ENCODE measurements around the gene PLD2. TPM values are rescaled to one million over a fixed set of nuclear protein-coding genes. Genes with fewer than 3 reads are reported as not detected.

The PLD2 gene, protein sequence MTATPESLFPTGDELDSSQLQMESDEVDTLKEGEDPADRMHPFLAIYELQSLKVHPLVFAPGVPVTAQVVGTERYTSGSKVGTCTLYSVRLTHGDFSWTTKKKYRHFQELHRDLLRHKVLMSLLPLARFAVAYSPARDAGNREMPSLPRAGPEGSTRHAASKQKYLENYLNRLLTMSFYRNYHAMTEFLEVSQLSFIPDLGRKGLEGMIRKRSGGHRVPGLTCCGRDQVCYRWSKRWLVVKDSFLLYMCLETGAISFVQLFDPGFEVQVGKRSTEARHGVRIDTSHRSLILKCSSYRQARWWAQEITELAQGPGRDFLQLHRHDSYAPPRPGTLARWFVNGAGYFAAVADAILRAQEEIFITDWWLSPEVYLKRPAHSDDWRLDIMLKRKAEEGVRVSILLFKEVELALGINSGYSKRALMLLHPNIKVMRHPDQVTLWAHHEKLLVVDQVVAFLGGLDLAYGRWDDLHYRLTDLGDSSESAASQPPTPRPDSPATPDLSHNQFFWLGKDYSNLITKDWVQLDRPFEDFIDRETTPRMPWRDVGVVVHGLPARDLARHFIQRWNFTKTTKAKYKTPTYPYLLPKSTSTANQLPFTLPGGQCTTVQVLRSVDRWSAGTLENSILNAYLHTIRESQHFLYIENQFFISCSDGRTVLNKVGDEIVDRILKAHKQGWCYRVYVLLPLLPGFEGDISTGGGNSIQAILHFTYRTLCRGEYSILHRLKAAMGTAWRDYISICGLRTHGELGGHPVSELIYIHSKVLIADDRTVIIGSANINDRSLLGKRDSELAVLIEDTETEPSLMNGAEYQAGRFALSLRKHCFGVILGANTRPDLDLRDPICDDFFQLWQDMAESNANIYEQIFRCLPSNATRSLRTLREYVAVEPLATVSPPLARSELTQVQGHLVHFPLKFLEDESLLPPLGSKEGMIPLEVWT
- 77.3 to 83.6 TPM (median 82.5 TPM) in 3 replicates for total RNA-seq

DNA sequence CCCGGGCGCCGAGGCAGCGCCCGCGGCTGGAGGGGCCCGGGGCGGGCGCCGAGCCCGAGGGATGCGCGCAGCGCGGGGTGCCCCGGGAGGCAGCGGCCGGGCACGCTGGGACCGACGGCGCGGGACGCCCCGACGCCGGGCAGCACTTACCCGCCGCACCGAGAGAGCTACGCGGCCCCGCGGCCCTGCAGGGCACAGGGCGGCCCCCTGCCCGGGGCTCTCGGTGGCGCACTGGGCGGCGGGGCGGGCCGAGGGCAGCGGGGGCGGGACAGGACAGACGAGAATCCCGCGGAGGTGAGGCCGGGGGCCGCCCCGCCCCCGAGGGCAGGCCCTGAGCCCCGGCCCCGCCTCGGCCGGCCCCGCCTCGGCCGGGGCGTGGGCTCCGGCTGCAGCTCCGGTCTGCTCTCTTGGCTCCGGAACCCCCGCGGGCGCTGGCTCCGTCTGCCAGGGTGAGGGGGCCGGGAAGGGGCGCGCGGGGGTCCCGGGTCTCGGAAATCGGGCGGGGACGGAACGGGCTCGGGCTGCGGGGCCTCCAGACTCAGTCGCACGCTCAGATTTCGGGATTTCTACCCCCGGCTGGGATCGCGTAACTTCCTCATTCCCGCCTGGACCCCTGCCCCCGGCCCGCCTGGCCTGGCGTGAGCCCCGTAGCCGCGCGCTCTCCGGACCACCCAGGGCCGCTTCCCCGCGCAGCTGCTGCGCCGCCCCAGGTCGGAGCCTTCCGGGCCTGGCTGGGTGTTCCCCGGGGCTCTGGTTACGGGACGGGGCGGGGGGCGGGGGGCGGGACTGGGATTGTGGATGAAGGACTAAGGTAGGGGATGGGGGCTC is at the start of gene PLD2:
Gene PLD2 (plus strand): TSS at position 376 of the 828 bp plus-strand sequence. CDS start 621 bp downstream, outside the sequence.
- Mint-ChIP-seq H3K27ac (peak within 1 kb of the TSS; percentile 75), H3K27me3 (ENCODE audit: low read depth) (no peaks in the 10 kb centered on the region), H3K36me3 (peaks cover 17% of the 10 kb centered on the region), H3K4me3 (peak within 1 kb of the TSS; percentile 91), H3K9me3 (no peaks in the 10 kb centered on the region), H3K4me1 (peaks cover 19% of the 10 kb centered on the region)
- peak; percentile 66 to 76 for DNase-seq (ENCODE audit: low spot score in 2 of 2, unreplicated experiment in 2 of 2)
- TF ChIP-seq, protein P1, sequence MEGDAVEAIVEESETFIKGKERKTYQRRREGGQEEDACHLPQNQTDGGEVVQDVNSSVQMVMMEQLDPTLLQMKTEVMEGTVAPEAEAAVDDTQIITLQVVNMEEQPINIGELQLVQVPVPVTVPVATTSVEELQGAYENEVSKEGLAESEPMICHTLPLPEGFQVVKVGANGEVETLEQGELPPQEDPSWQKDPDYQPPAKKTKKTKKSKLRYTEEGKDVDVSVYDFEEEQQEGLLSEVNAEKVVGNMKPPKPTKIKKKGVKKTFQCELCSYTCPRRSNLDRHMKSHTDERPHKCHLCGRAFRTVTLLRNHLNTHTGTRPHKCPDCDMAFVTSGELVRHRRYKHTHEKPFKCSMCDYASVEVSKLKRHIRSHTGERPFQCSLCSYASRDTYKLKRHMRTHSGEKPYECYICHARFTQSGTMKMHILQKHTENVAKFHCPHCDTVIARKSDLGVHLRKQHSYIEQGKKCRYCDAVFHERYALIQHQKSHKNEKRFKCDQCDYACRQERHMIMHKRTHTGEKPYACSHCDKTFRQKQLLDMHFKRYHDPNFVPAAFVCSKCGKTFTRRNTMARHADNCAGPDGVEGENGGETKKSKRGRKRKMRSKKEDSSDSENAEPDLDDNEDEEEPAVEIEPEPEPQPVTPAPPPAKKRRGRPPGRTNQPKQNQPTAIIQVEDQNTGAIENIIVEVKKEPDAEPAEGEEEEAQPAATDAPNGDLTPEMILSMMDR (IDR thresholded peaks at IDR 0.05; ENCODE audit: unreplicated experiment): no peak

DNA sequence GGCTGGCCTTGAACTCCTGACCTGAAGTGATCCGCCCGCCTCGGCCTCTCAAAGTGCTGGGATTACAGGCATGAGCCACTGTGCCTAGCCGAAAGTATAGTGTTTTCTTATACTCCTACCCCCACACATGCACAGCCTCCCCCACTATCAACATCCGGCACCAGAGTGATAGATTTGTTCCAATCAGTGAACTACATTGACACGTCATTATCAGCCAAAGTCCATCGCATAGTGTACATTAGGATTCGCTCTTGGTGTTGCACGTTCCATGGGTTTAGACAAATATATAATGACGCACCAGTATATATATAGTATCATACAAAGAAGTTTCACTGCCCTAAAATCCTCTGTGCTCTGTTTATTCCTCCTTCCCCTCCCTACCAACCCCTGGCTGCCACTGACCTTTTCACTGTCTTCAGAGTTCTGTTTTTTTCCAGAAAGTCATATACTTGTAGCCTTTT is 47.1 kb upstream of the PLD2 start:
- Mint-ChIP-seq H3K27ac (no peak overlapping the region), H3K27me3 (ENCODE audit: low read depth) (peaks cover 34% of the 10 kb centered on the region), H3K4me1 (no peaks in the 10 kb centered on the region), H3K36me3 (no peaks in the 10 kb centered on the region), H3K9me3 (no peaks in the 10 kb centered on the region), H3K4me3 (no peak overlapping the region)
- no peak for DNase-seq (ENCODE audit: low spot score in 2 of 2, unreplicated experiment in 2 of 2)
- TF ChIP-seq, protein P1 (IDR thresholded peaks at IDR 0.05; ENCODE audit: unreplicated experiment): no peak

DNA sequence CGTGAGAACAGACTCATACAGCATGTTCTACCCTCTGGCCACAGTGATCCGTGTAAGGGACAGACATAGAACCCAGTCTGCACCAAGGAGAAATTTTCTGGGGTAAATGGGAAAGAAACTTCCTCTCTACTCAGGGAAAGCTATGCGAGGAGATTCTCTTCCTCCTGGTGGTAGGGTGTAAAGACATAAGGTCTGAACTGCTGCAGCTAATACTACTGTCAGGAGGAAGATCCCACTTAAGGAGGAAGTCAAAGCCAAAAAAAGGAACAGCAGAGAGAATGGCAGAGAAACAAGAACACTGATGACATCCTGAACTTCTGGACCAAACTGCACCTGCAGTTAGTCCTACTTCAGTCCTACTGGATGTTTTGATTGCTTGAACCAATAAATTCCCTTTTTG is 42.4 kb upstream of the PLD2 start:
- no peaks in the 10 kb centered on the region for H3K4me1 Mint-ChIP-seq
- H3K36me3 Mint-ChIP-seq: no peaks in the 10 kb centered on the region
- no peak overlapping the region for H3K27ac Mint-ChIP-seq
- no peaks in the 10 kb centered on the region for H3K9me3 Mint-ChIP-seq
- TF ChIP-seq, protein P1 (IDR thresholded peaks at IDR 0.05; ENCODE audit: unreplicated experiment): no peak
- no peak overlapping the region for H3K4me3 Mint-ChIP-seq
- H3K27me3 Mint-ChIP-seq (ENCODE audit: low read depth): peaks cover 19% of the 10 kb centered on the region
- no peak for DNase-seq (ENCODE audit: low spot score in 2 of 2, unreplicated experiment in 2 of 2)

DNA sequence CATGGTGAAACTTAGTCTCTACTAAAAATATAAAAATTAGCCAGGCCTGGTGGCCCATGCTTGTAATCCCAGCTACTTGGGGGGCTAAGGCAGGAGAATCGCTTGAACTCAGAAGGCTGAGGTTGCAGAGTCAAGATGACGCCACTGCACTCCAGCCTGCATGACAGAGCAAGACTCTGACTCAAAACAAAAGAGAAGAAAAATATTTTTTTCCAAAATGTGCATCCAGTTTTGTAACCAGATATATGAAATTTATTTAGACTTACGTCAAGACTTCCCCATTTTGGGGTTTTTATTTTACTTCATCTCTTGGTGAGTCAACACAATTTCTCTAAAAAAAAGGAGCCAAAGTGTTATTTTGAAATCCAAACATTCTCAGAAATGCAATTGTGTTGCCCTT is 40.8 kb upstream of the PLD2 start:
- Mint-ChIP-seq H3K27me3 (ENCODE audit: low read depth) (peaks cover 15% of the 10 kb centered on the region), H3K4me1 (no peaks in the 10 kb centered on the region), H3K36me3 (no peaks in the 10 kb centered on the region), H3K27ac (no peak overlapping the region), H3K9me3 (no peaks in the 10 kb centered on the region), H3K4me3 (no peak overlapping the region)
- no peak for DNase-seq (ENCODE audit: low spot score in 2 of 2, unreplicated experiment in 2 of 2)
- TF ChIP-seq, protein P1 (IDR thresholded peaks at IDR 0.05; ENCODE audit: unreplicated experiment): no peak

DNA sequence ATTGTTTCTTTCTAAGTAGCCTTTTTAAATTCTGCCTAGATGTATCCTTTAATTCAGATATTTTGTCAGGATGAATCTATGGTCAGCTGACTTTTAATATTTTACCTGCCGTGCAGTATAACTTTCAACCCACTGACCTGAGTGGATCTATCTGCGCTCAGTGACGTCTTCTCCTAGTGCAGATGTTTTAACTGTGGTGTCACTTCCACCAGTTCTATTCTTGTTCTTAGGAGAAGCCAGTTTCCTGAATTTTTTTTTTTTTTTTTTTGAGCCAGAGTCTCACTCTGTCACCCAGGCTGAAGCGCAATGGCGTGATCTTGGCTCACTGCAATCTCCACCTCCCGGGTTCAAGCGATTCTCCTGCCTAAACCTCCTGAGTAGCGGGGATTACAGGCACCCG is 40.2 kb upstream of the PLD2 start:
- H3K27ac Mint-ChIP-seq: no peak overlapping the region
- no peak overlapping the region for H3K4me3 Mint-ChIP-seq
- H3K4me1 Mint-ChIP-seq: no peaks in the 10 kb centered on the region
- H3K36me3 Mint-ChIP-seq: no peaks in the 10 kb centered on the region
- TF ChIP-seq, protein P1 (IDR thresholded peaks at IDR 0.05; ENCODE audit: unreplicated experiment): no peak
- H3K27me3 Mint-ChIP-seq (ENCODE audit: low read depth): peaks cover 19% of the 10 kb centered on the region
- H3K9me3 Mint-ChIP-seq: no peaks in the 10 kb centered on the region
- DNase-seq (ENCODE audit: low spot score in 2 of 2, unreplicated experiment in 2 of 2): no peak
